HepG2 (cell line): ENCODE data around the gene SIX5. TPM values are rescaled to one million over a fixed set of nuclear protein-coding genes. Genes with fewer than 3 reads are reported as not detected.

Experiments used
- ATAC-seq: fragments of 200-7000 bp; cut with Tn5 transposase; 3 replicates; pipeline ENCODE4 v1.9.1; 2020; ENCODE audit warnings: mild to moderate bottlenecking, moderate library complexity
- BruUV-seq: library from RNA; stranded (reverse); fragments of 400-500 nt; replicated peaks from 2 replicates; lab custom pipeline; 2021; lab: Mats Ljungman, UMichigan
- CTCF ChIA-PET: fragments of 300-600 bp; formaldehyde crosslinking; extraction: SDS; loops from one replicate; lab custom pipeline; 2021; ENCODE audit warnings: low total read pairs, inconsistent platforms, low intra/inter-chr PET ratio; lab: Yijun Ruan, JAX
- POLR2A ChIA-PET: fragments of 350-600 bp; sonication (Branson Sonifier 250); formaldehyde crosslinking; loops from one replicate; lab custom pipeline; 2020; ENCODE audit warnings: antibody characterized with exemption, inconsistent platforms; lab: Yijun Ruan, JAX
- DNase-seq: peaks from one replicate; pipeline ENCODE4 v3.0.0-alpha.2; 2015; ENCODE audit warnings: low spot score
- FAIRE-seq: peaks from 3 replicates; lab custom pipeline; 2011; peaks lifted over from hg19 to GRCh38; lab: Jason Lieb, UNC
- H2AFZ ChIP-seq: one replicate; pipeline ENCODE4 v1.6.1; 2011; ENCODE audit warnings: low read length, inconsistent platforms
- H3K27ac ChIP-seq: fragments of 300-600 bp; 3 replicates; pipeline ENCODE4 v1.8.0; 2011; ENCODE audit warnings: mixed run types, mild to moderate bottlenecking, mixed read lengths, low read length, inconsistent platforms; ENCODE audit not compliant: insufficient read depth; ENCODE audit errors: extremely low read length
- H3K27me3 ChIP-seq, 2 experiments: fragments of 200-600 bp in 1 of 2; 2 replicates in 1 of 2; 3 replicates in 1 of 2; pipeline versions ENCODE4 v1.6.0 to v1.8.0; 2011; ENCODE audit warnings: low read length in 2 of 2, mild to moderate bottlenecking in 2 of 2, moderate library complexity in 2 of 2, inconsistent platforms in 1 of 2; ENCODE audit not compliant: insufficient read depth in 2 of 2, control insufficient read depth in 1 of 2
- H3K36me3 ChIP-seq, 2 experiments: fragments of 200-600 bp in 1 of 2; replicated peaks in 1 of 2; 2 replicates in 1 of 2; 3 replicates in 1 of 2; pipeline versions ENCODE4 v1.5.1 to v1.8.0; 2011; ENCODE audit warnings: low read length in 2 of 2, inconsistent platforms in 1 of 2; ENCODE audit not compliant: insufficient read depth in 2 of 2, control insufficient read depth in 1 of 2
- H3K4me1 ChIP-seq: 2 replicates; pipeline ENCODE4 v1.5.1; 2012; ENCODE audit warnings: low read length, inconsistent platforms; ENCODE audit not compliant: insufficient read depth
- H3K4me2 ChIP-seq: 2 replicates; pipeline ENCODE4 v1.6.0; 2011; ENCODE audit warnings: low read depth, low read length, inconsistent platforms
- H3K4me3 ChIP-seq, 3 experiments: fragments of 200-600 bp in 1 of 3; sonication (generic), shearing (Covaris generic) in 1 of 3; replicated peaks in 1 of 3; 2 replicates each; pipeline ENCODE4 v1.5.1; 2011 to 2016; ENCODE audit warnings: low read length in 3 of 3, inconsistent platforms in 2 of 3, low read depth in 2 of 3, mild to moderate bottlenecking in 2 of 3, control low read depth in 1 of 3, mixed read lengths in 1 of 3; ENCODE audit not compliant: insufficient read depth in 1 of 3
- H3K79me2 ChIP-seq: one replicate; pipeline ENCODE4 v1.6.1; 2011; ENCODE audit warnings: low read length, inconsistent platforms; ENCODE audit not compliant: insufficient read depth
- H3K9ac ChIP-seq: 2 replicates; pipeline ENCODE4 v1.6.0; 2011; ENCODE audit warnings: mild to moderate bottlenecking, low read depth, low read length, inconsistent platforms; ENCODE audit not compliant: insufficient read depth
- H3K9me3 ChIP-seq: 2 replicates; pipeline ENCODE4 v1.5.1; 2012; ENCODE audit warnings: mild to moderate bottlenecking, low read length
- H4K20me1 ChIP-seq: 2 replicates; pipeline ENCODE4 v1.6.0; 2011; ENCODE audit warnings: inconsistent platforms, mild to moderate bottlenecking, low read length, moderate library complexity; ENCODE audit not compliant: insufficient read depth
- AGO2 ChIP-seq: fragments of 200-400 bp; formaldehyde crosslinking; optimal IDR thresholded peaks from 2 replicates; pipeline ENCODE3; 2017; ENCODE audit warnings: mild to moderate bottlenecking, low read depth, low read length, moderate library complexity
- ATF6 ChIP-seq: sonication (generic); formaldehyde crosslinking; conservative IDR thresholded peaks from 2 replicates; pipeline ENCODE4 v1.4.0; 2020; ENCODE audit warnings: missing genetic modification reagents
- ZNF12 ChIP-seq: sonication (generic); formaldehyde crosslinking; IDR thresholded peaks from 2 replicates; pipeline ENCODE4 v1.5.0; 2020; ENCODE audit warnings: missing genetic modification reagents
- ZNF674 ChIP-seq: sonication (generic); formaldehyde crosslinking; IDR thresholded peaks from 2 replicates; pipeline ENCODE4 v1.5.0; 2020; ENCODE audit warnings: low read depth, mild to moderate bottlenecking, missing genetic modification reagents
- WGBS: methylation state at CpG from one replicate; pipeline ENCODE4 v1.1.6; 2017; ENCODE audit warnings: low lambda C conversion rate; 5-methylcytosine and 5-hydroxymethylcytosine counted together
- in situ Hi-C: cut with HindIII; loops from 2 replicates; pipeline ENCODE4 v1.10.0; 2017; ENCODE audit warnings: low pct_unique_long_range_greater_than_20kb; ENCODE audit not compliant: extremely low pct_ligation_motif_present
- intact Hi-C: fragments of 100-400 bp; cut with micrococcal nuclease; formaldehyde crosslinking; loops from one replicate; pipeline ENCODE4 v1.10.0; 2022; ENCODE audit not compliant: unreplicated experiment
- polyA plus RNA-seq, 8 experiments: library from polyadenylated mRNA; depleted of rRNA in 3 of 8; stranded (reverse) in 7 of 8; unstranded in 1 of 8; fragments of >200 nt; fragmentation: Illumina TruSeq in 4 of 8; extraction: Trizol in 4 of 8; gene quantifications; 2 replicates each; pipeline versions ENCODE4 v1.2.1 to v1.2.3, GENCODE V29; 2011 to 2016; ENCODE audit warnings: low read depth in 4 of 8, missing spikeins in 1 of 8, mixed read lengths in 1 of 8; ENCODE audit not compliant: insufficient read depth in 1 of 8
- total RNA-seq, 5 experiments: library from RNA; depleted of rRNA; stranded (reverse); fragments of >200 nt; fragmentation: Illumina TruSeq; extraction: Trizol; gene quantifications; 2 replicates each; pipeline ENCODE4 v1.2.3, GENCODE V29; 2016; ENCODE audit warnings: low read depth in 1 of 5

The SIX5 gene
- total and polyA plus RNA-seq, 2 of the 13 experiments (the other 11 are each of a cell fraction or from before 2014, with no cell fraction given), result 7.7 to 10.5 TPM

- DNase-seq, result no peak
- peaks cover 4% of the 10 kb centered on the region; the same call in 1 of the 2 replicates for H4K20me1 ChIP-seq
- no TSS peak for BruUV-seq
- peaks cover 35% of the 10 kb centered on the region for H3K4me1 ChIP-seq
- no peak overlapping the region for H3K27ac ChIP-seq
- TF ChIP-seq ATF6 (CRISPR knock-in tag), result no peak
- peak; percentile 57 for TF ChIP-seq AGO2
- no peak for TF ChIP-seq ZNF674 (CRISPR knock-in tag)
- no peak for TF ChIP-seq ZNF12 (CRISPR knock-in tag)
- H3K9ac ChIP-seq, result no peak overlapping the region
- no peaks in the 10 kb centered on the region for H3K9me3 ChIP-seq
- no peak overlapping the region for H3K4me2 ChIP-seq
- H3K79me2 ChIP-seq, result no peaks in the 10 kb centered on the region
- peaks cover 2 to 11% of the 10 kb centered on the region in 2 experiments; a peak in 2 of 5 replicates for H3K36me3 ChIP-seq
- FAIRE-seq, result no peak
- ATAC-seq, result no peak
- in situ Hi-C loops, result no loop called here
- no peak overlapping the region for H2AFZ ChIP-seq
- CTCF ChIA-PET, result no interaction called here
- H3K4me3 ChIP-seq, result no peak overlapping the region
- intact Hi-C loops, result no loop called here
- POLR2A ChIA-PET, result interaction anchor here (0.5 to 4.7 kb wide), 4 partner anchors 11 to 103 kb away, joined by 3 to 53 read pairs (median 4); partner anchors contain the start of genes IRF2BP1 and SIX5
- 89% methylated on average over 23 of the region's 26 CpGs for WGBS
- no peaks in the 10 kb centered on the region; a peak in 1 of 5 replicates for H3K27me3 ChIP-seq
Measured at GRCh38 chr19:45782820-45783785, 14.1 kb upstream of the SIX5 start.
